ENCODE data around the gene PDE4B. TPM values are rescaled to one million over a fixed set of nuclear protein-coding genes. Genes with fewer than 3 reads are reported as not detected.

The PDE4B gene
- total and polyA plus RNA-seq, 10 of the 15 experiments (the other 5 are each of a cell fraction or from before 2014, with no cell fraction given): 3.0 to 13.2 (median 5.7) TPM

- TF ChIP-seq EED (IDR thresholded peaks at IDR 0.05; ENCODE audit: low read depth) (peak; percentile 78), PAX8 (IDR thresholded peaks at IDR 0.05) (no peak), MEF2A (IDR thresholded peaks at IDR 0.05; ENCODE audit: insufficient read depth, low read depth, low read length) (0 out of 2 replicates have a peak, but pooled peaks have one; percentile 65), KDM1A (IDR thresholded peaks at IDR 0.05; ENCODE audit: borderline replicate concordance) (no peak), NRF1 (conservative IDR thresholded peaks at IDR 0.05; ENCODE audit: low read depth, low read length) (no peak), ATF7 (IDR thresholded peaks at IDR 0.05; ENCODE audit: low read depth) (peak; percentile 80), SIX5 (IDR thresholded peaks at IDR 0.05; ENCODE audit: low read depth, low read length, severe bottlenecking) (no peak), SP1 (IDR thresholded peaks at IDR 0.05; ENCODE audit: low read depth, low read length) (peak; percentile 23), IRF3 (IDR thresholded peaks at IDR 0.05) (no peak), BCL3 (IDR thresholded peaks at IDR 0.05; ENCODE audit: borderline replicate concordance, insufficient read depth, low read depth, low read length, poor library complexity, severe bottlenecking) (peak; percentile 66), CREM (IDR thresholded peaks at IDR 0.05; ENCODE audit: low read depth) (peak; percentile 93), KAT2A (conservative IDR thresholded peaks at IDR 0.05; ENCODE audit: control insufficient read depth, low read depth, low read length) (no peak), PML (IDR thresholded peaks at IDR 0.05; ENCODE audit: low read length) (0 out of 2 replicates have a peak, but pooled peaks have one; percentile 64), MYC (IDR thresholded peaks at IDR 0.05; ENCODE audit: insufficient read depth, insufficient read length, insufficient replicate concordance, low read length, severe bottlenecking) (no peak), TARDBP (IDR thresholded peaks at IDR 0.05; ENCODE audit: borderline replicate concordance) (0 out of 2 replicates have a peak, but pooled peaks have one; percentile 45), TCF12 (IDR thresholded peaks at IDR 0.05; ENCODE audit: low read depth, low read length) (no peak), NR2F1 (conservative IDR thresholded peaks at IDR 0.05) (peak; percentile 91), BACH1 (IDR thresholded peaks at IDR 0.05; ENCODE audit: borderline replicate concordance) (no peak), TCF3 (IDR thresholded peaks at IDR 0.05; ENCODE audit: borderline replicate concordance, insufficient read depth, low read depth, low read length) (0 out of 2 replicates have a peak, but pooled peaks have one; percentile 38), NR2C1 (IDR thresholded peaks at IDR 0.05) (peak; percentile 60)
- TF ChIP-seq, protein P1, sequence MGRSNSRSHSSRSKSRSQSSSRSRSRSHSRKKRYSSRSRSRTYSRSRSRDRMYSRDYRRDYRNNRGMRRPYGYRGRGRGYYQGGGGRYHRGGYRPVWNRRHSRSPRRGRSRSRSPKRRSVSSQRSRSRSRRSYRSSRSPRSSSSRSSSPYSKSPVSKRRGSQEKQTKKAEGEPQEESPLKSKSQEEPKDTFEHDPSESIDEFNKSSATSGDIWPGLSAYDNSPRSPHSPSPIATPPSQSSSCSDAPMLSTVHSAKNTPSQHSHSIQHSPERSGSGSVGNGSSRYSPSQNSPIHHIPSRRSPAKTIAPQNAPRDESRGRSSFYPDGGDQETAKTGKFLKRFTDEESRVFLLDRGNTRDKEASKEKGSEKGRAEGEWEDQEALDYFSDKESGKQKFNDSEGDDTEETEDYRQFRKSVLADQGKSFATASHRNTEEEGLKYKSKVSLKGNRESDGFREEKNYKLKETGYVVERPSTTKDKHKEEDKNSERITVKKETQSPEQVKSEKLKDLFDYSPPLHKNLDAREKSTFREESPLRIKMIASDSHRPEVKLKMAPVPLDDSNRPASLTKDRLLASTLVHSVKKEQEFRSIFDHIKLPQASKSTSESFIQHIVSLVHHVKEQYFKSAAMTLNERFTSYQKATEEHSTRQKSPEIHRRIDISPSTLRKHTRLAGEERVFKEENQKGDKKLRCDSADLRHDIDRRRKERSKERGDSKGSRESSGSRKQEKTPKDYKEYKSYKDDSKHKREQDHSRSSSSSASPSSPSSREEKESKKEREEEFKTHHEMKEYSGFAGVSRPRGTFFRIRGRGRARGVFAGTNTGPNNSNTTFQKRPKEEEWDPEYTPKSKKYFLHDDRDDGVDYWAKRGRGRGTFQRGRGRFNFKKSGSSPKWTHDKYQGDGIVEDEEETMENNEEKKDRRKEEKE (IDR thresholded peaks at IDR 0.05): no peak
- TF ChIP-seq, protein P2, sequence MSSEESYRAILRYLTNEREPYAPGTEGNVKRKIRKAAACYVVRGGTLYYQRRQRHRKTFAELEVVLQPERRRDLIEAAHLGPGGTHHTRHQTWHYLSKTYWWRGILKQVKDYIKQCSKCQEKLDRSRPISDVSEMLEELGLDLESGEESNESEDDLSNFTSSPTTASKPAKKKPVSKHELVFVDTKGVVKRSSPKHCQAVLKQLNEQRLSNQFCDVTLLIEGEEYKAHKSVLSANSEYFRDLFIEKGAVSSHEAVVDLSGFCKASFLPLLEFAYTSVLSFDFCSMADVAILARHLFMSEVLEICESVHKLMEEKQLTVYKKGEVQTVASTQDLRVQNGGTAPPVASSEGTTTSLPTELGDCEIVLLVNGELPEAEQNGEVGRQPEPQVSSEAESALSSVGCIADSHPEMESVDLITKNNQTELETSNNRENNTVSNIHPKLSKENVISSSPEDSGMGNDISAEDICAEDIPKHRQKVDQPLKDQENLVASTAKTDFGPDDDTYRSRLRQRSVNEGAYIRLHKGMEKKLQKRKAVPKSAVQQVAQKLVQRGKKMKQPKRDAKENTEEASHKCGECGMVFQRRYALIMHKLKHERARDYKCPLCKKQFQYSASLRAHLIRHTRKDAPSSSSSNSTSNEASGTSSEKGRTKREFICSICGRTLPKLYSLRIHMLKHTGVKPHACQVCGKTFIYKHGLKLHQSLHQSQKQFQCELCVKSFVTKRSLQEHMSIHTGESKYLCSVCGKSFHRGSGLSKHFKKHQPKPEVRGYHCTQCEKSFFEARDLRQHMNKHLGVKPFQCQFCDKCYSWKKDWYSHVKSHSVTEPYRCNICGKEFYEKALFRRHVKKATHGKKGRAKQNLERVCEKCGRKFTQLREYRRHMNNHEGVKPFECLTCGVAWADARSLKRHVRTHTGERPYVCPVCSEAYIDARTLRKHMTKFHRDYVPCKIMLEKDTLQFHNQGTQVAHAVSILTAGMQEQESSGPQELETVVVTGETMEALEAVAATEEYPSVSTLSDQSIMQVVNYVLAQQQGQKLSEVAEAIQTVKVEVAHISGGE (CRISPR knock-in tag; IDR thresholded peaks at IDR 0.05): no peak
Observed at GRCh38 chr1:65812065-65812464, 19.4 kb downstream of the PDE4B start (continued).

All from GM12878 (cell line).